ENCODE measurements around the gene TBC1D22A. TPM values are rescaled to one million over a fixed set of nuclear protein-coding genes. Genes with fewer than 3 reads are reported as not detected.
"Not testable (repeated sequence)": the region's sequence is repeated elsewhere in the genome, so short reads cannot be mapped to it uniquely, and the experiment has no call there.

TBC1D22A gene
- total RNA-seq, 2 donors from 2014 or later, result 21.5 to 23.1 TPM

DNA sequence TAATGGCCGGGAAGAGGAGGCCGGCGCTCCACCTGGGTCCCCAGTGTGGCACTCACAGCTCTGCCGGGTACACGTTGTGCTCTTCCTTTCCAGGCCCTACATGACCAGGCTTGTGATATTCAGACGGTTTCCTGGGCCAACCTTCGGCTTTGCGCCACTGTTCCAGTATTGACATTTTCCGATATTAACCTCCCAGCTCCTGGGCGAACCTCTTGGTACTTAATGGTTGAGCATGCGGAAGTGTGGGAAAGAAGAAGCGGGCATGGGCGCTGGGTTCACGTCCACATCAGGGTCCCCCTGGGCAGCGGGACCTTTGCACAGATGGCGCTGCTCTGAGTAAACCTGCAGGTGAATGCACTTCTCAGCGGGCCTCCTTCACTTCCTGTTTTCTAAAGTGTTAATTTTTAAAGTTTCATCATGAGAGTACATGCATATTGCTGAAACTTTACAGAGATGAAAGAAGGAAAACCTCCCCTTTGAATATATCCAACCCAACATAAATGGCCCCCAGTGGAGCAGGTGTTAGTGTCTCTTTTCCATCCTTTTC, 286.7 kb downstream of the TBC1D22A start:
- TF ChIP-seq, protein P1, sequence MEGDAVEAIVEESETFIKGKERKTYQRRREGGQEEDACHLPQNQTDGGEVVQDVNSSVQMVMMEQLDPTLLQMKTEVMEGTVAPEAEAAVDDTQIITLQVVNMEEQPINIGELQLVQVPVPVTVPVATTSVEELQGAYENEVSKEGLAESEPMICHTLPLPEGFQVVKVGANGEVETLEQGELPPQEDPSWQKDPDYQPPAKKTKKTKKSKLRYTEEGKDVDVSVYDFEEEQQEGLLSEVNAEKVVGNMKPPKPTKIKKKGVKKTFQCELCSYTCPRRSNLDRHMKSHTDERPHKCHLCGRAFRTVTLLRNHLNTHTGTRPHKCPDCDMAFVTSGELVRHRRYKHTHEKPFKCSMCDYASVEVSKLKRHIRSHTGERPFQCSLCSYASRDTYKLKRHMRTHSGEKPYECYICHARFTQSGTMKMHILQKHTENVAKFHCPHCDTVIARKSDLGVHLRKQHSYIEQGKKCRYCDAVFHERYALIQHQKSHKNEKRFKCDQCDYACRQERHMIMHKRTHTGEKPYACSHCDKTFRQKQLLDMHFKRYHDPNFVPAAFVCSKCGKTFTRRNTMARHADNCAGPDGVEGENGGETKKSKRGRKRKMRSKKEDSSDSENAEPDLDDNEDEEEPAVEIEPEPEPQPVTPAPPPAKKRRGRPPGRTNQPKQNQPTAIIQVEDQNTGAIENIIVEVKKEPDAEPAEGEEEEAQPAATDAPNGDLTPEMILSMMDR (IDR thresholded peaks at IDR 0.05), result no peak
- TF ChIP-seq POLR2A (IDR thresholded peaks at IDR 0.05), result no peak
- Histone ChIP-seq H3K9me3 (no peaks in the 10 kb centered on the region), H3K4me3 (no peak overlapping the region), H3K27me3 (no peaks in the 10 kb centered on the region), H3K4me1 (peaks cover 16% of the 10 kb centered on the region), H3K27ac (no peak overlapping the region), H3K36me3 (replicated peaks in 1 of 2; ENCODE audit: insufficient read depth in 1 of 2, low read depth in 2 of 2) (no peaks in the 10 kb centered on the region)
- intact Hi-C loops (cut with DNase I), result no loop called here
- no peak for ATAC-seq
- 82 to 83% methylated on average over 17 of the region's 17 CpGs for whole genome bisulfite sequencing, 2 donors
- peak in 1 of 4 donors; percentile 53 for DNase-seq

DNA sequence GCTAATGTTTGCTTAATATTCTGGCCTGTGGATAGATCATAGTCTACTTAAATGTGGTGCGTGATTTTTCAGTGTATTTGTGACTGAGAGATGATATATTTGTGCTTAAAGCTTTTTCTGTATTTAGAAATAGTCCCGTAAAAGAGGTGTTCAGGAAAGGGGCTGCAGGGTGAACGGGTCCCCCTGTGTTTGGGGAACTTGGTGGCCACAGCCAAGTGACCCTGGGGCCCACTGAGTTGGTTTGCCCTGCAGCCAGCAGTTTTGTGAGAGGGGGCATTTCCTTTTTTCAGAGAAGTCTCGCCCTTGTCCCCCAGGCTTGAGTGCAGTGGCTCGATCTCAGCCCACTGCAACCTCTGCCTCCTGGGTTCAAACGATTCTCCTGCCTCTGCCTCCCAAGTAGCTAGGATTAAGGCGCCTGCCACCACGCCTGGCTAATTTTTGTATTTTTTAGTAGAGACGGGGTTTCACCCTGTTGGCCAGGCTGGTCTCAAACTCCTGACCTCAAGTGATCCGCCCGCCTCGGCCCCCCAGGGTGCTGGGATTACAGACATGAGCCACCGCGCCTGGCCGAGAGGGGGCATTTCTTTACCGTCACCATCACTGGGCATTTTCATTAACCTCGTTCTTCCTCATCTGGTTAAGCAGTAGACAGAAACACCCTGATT, 287.4 kb downstream of the TBC1D22A start:
- ATAC-seq; H3K9me3 ChIP-seq; H3K4me3 ChIP-seq; DNase-seq; H3K27me3 ChIP-seq; H3K36me3 ChIP-seq (replicated peaks in 1 of 2; ENCODE audit: insufficient read depth in 1 of 2, low read depth in 2 of 2); intact Hi-C loops (cut with DNase I); H3K27ac ChIP-seq: not testable (repeated sequence)
- WGBS, 2 donors, result 92 to 95% methylated on average over 17 of the region's 17 CpGs
- peaks cover 12% of the 10 kb centered on the region for H3K4me1 ChIP-seq

DNA sequence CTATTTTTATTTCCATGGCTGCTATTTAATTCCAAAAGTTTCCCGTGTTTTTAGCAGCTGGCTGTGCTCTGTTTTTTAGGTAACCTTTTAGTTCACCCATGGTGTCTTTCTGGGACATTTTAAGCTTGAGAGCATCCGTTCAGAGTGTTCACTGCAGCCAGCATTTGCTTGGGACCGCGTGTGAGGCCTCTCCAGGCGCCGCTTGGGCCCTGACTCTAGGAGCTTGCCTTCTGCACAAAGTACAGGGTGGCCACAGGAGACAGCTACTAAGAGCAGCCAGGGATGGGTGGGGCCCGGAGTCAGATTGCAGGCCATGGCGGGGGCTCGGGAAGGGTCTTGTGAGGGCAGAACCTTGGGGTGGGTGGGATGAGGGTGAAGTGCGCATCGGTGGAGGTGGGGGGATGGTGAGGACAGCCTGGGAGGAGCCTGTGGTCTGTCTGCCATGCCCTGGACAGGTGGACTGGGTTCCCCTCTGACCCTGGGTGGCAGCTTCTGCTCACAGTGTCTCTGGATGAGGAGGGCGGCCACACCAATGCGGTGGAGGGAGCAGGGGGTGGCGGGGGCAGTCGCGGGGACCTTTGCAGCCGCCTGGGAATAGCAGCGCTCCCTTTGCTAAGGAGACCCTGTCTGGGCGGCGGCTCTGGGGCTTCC, 288.1 kb downstream of the TBC1D22A start:
- ATAC-seq, result no peak
- Histone ChIP-seq H3K27ac (no peak overlapping the region), H3K9me3 (no peaks in the 10 kb centered on the region), H3K4me3 (no peak overlapping the region), H3K4me1 (peaks cover 12% of the 10 kb centered on the region), H3K27me3 (no peaks in the 10 kb centered on the region), H3K36me3 (replicated peaks in 1 of 2; ENCODE audit: insufficient read depth in 1 of 2, low read depth in 2 of 2) (no peaks in the 10 kb centered on the region)
- no peak for DNase-seq
- TF ChIP-seq POLR2A (IDR thresholded peaks at IDR 0.05), result no peak
- TF ChIP-seq, protein P1 (IDR thresholded peaks at IDR 0.05), result no peak
- intact Hi-C loops (cut with DNase I), result no loop called here
- WGBS, 2 donors, result 79 to 93% methylated on average over 8 to 20 of the region's 20 CpGs

DNA sequence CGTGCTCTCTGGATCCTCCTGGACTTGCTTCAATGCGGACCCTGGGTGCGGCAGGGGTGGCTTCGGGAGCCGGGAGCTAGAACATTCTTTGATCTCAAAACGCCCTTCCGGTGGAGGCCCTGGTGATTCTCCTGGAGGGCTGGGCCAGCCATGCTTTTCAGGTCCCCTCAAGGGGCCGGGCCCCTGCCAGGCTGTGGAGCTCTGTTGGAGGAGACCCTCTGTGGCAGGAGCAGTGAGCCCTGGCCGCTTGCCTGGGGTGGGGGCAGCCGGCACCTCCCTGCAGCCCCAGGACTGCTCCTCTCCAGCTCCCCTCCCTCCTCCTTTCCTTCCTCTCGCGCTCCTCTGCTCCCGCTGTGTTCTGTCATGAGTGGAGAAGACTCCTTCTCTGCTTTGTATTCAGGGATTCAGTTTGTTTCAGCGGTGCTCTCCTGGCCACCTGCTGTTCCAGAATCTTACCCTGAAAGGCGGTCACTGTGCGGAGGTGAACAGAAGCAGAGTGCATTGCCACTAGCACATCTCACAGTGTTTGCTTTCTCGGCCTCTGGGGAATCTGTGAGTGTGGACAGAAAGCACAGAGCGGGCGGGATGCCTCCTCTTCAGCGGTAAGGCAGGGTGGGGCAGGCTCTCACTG, 289.1 kb downstream of the TBC1D22A start:
- H3K4me3 ChIP-seq, result no peak overlapping the region
- H3K27ac ChIP-seq, result peak overlapping the region in 1 of 4 donors; percentile 8
- 85 to 91% methylated on average over 17 to 20 of the region's 20 CpGs for WGBS, 2 donors
- no peaks in the 10 kb centered on the region for H3K9me3 ChIP-seq
- no peaks in the 10 kb centered on the region for H3K36me3 ChIP-seq (replicated peaks in 1 of 2; ENCODE audit: insufficient read depth in 1 of 2, low read depth in 2 of 2)
- intact Hi-C loops (cut with DNase I), result no loop called here
- peaks cover 12% of the 10 kb centered on the region for H3K4me1 ChIP-seq
- DNase-seq (no peak), ATAC-seq (no peak)
- TF ChIP-seq, protein P1 (IDR thresholded peaks at IDR 0.05), result no peak
- TF ChIP-seq POLR2A (IDR thresholded peaks at IDR 0.05), result no peak
- H3K27me3 ChIP-seq, result no peaks in the 10 kb centered on the region
